GM12801 (cell line): ENCODE measurements around the gene KRT5.

ENCODE experiments used
- CTCF ChIP-seq: IDR thresholded peaks from one replicate; pipeline ENCODE4 v1.5.1; 2011; ENCODE audit warnings: control low read depth; ENCODE audit not compliant: insufficient read length; ENCODE audit errors: extremely low read depth

The KRT5 gene

GRCh38 chr12:52517888-52518287 is 2.3 kb downstream of the KRT5 start:
- TF ChIP-seq CTCF: no peak

- no peak for TF ChIP-seq CTCF
Observed at GRCh38 chr12:52517005-52517835, 3.0 kb downstream of the KRT5 start.

- TF ChIP-seq CTCF: no peak
Observed at GRCh38 chr12:52515927-52516831, 4.0 kb downstream of the KRT5 start.

GRCh38 chr12:52515319-52515646 is 4.9 kb downstream of the KRT5 start:
- no peak for TF ChIP-seq CTCF

- no peak for TF ChIP-seq CTCF
Observed at GRCh38 chr12:52514471-52515318, 5.5 kb downstream of the KRT5 start.

GRCh38 chr12:52513736-52514135 is 6.5 kb downstream of the KRT5 start:
- TF ChIP-seq CTCF: no peak

- no peak for TF ChIP-seq CTCF
Observed at GRCh38 chr12:52508211-52508610, 12.0 kb downstream of the KRT5 start.
